GM12878 (cell line): ENCODE data around the gene MYO3A. TPM values are rescaled to one million over a fixed set of nuclear protein-coding genes. Genes with fewer than 3 reads are reported as not detected.

Source experiments
- ATAC-seq: fragments of 200-7000 bp; cut with Tn5 transposase; 3 replicates; pipeline ENCODE4 v1.9.1; 2020; ENCODE audit warnings: mild to moderate bottlenecking, moderate library complexity
- BruUV-seq: library from RNA; stranded (reverse); fragments of 400-500 nt; replicated peaks from 2 replicates; lab custom pipeline; 2021; lab: Mats Ljungman, UMichigan
- CTCF ChIA-PET: fragments of 300-600 bp; sonication (Branson Sonifier 250); formaldehyde crosslinking; extraction: SDS; loops from one replicate; lab custom pipeline; 2021; ENCODE audit warnings: inconsistent platforms; lab: Yijun Ruan, JAX
- POLR2A ChIA-PET: fragments of 350-600 bp; formaldehyde crosslinking; extraction: SDS; loops from one replicate; lab custom pipeline; 2021; ENCODE audit warnings: inconsistent platforms; lab: Charles Lee
- RAD21 ChIA-PET: fragments of 300-600 bp; sonication (Branson Sonifier 250); formaldehyde crosslinking; loops from one replicate; lab custom pipeline; 2023; ENCODE audit warnings: antibody characterized with exemption; ENCODE audit not compliant: unreplicated experiment; lab: Charles Lee
- SMC1A ChIA-PET: fragments of 300-600 bp; sonication (Branson Sonifier 250); formaldehyde crosslinking; loops from one replicate; lab custom pipeline; 2023; ENCODE audit not compliant: unreplicated experiment, uncharacterized antibody; lab: Charles Lee
- DNase-seq: peaks from one replicate; pipeline ENCODE4 v3.0.0-alpha.2; 2011; ENCODE audit warnings: low read depth, low spot score
- FAIRE-seq: peaks from 3 replicates; lab custom pipeline; 2011; peaks lifted over from hg19 to GRCh38; lab: Jason Lieb, UNC
- H2AFZ ChIP-seq: 2 replicates; pipeline ENCODE4 v1.6.0; 2011; ENCODE audit warnings: low read depth, low read length, control low read depth; ENCODE audit not compliant: control insufficient read depth
- H3K27ac ChIP-seq: 2 replicates; pipeline ENCODE4 v1.5.1; 2011; ENCODE audit warnings: control low read depth; ENCODE audit not compliant: control insufficient read depth, insufficient read depth
- H3K27me3 ChIP-seq, 2 experiments: replicated peaks in 1 of 2; 2 replicates each; pipeline versions ENCODE4 v1.6.0 to v1.6.1; 2011; ENCODE audit warnings: low read length in 1 of 2; ENCODE audit not compliant: control insufficient read depth in 2 of 2, insufficient read depth in 2 of 2
- H3K36me3 ChIP-seq, 2 experiments: 2 replicates each; pipeline ENCODE4 v1.5.1; 2011; ENCODE audit warnings: low read length in 1 of 2; ENCODE audit not compliant: control insufficient read depth in 2 of 2, insufficient read depth in 2 of 2
- H3K4me1 ChIP-seq: 2 replicates; pipeline ENCODE4 v1.6.1; 2011; ENCODE audit warnings: mild to moderate bottlenecking, low read length, moderate library complexity, mixed read lengths; ENCODE audit not compliant: control insufficient read depth, insufficient read depth
- H3K4me2 ChIP-seq: 2 replicates; pipeline ENCODE4 v1.6.0; 2011; ENCODE audit warnings: control low read depth; ENCODE audit not compliant: control insufficient read depth, insufficient read depth
- H3K4me3 ChIP-seq: fragments of 200-600 bp; sonication (generic); 2 replicates; pipeline ENCODE4 v1.5.1; 2016
- H3K79me2 ChIP-seq: 2 replicates; pipeline ENCODE4 v1.6.0; 2011; ENCODE audit warnings: low read length; ENCODE audit not compliant: control insufficient read depth, insufficient read depth
- H3K9ac ChIP-seq: 2 replicates; pipeline ENCODE4 v1.8.0; 2011; ENCODE audit warnings: low read length, control low read depth, mixed read lengths; ENCODE audit not compliant: control insufficient read depth, insufficient read depth
- H3K9me3 ChIP-seq: replicated peaks from 3 replicates; pipeline ENCODE4 v1.5.1; 2011; ENCODE audit warnings: mild to moderate bottlenecking, low read length; ENCODE audit not compliant: control insufficient read depth, insufficient read depth
- H4K20me1 ChIP-seq: 2 replicates; pipeline ENCODE4 v1.6.0; 2011; ENCODE audit not compliant: control insufficient read depth, insufficient read depth
- CUX1 ChIP-seq: IDR thresholded peaks from 2 replicates; pipeline ENCODE4 v1.6.1; 2012; ENCODE audit warnings: improper control_type of control experiment, low read depth, low read length; ENCODE audit not compliant: insufficient replicate concordance
- ETV6 ChIP-seq, 2 experiments: fragments of 450-650 bp in 1 of 2; IDR thresholded peaks in 1 of 2; conservative IDR thresholded peaks in 1 of 2; 2 replicates each; pipeline ENCODE4 v1.6.1; 2014; ENCODE audit warnings: antibody characterized with exemption in 1 of 2, borderline replicate concordance in 1 of 2, low read depth in 1 of 2, mild to moderate bottlenecking in 1 of 2, moderate library complexity in 1 of 2
- HDAC6 ChIP-seq: fragments of 200-600 bp; sonication (generic); IDR thresholded peaks from one replicate; pipeline ENCODE4 v1.8.0; 2017; ENCODE audit warnings: antibody characterized with exemption; ENCODE audit not compliant: unreplicated experiment
- POLR2AphosphoS5 ChIP-seq: IDR thresholded peaks from 2 replicates; pipeline ENCODE4 v1.6.1; 2011; ENCODE audit warnings: mild to moderate bottlenecking, low read length, inconsistent platforms
- PRDM15 ChIP-seq: fragments of 450-650 bp; formaldehyde crosslinking; IDR thresholded peaks from 2 replicates; pipeline ENCODE4 v1.4.0; 2020; ENCODE audit warnings: mild to moderate bottlenecking, moderate library complexity
- RELB ChIP-seq: fragments of 450-650 bp; IDR thresholded peaks from 2 replicates; pipeline ENCODE4 v1.6.1; 2017; ENCODE audit warnings: low read depth, mild to moderate bottlenecking, moderate library complexity
- STAT3 ChIP-seq: IDR thresholded peaks from 2 replicates; pipeline ENCODE4 v1.6.1; 2011; ENCODE audit warnings: low read depth, low read length, improper control_type of control experiment
- SUZ12 ChIP-seq: fragments of 200-600 bp; sonication (generic); IDR thresholded peaks from one replicate; pipeline ENCODE4 v1.6.1; 2018; ENCODE audit warnings: antibody characterized with exemption, mild to moderate bottlenecking; ENCODE audit not compliant: unreplicated experiment
- TAF1 ChIP-seq: IDR thresholded peaks from 2 replicates; pipeline ENCODE4 v1.6.1; 2011; ENCODE audit warnings: mild to moderate bottlenecking, low read depth, low read length, borderline replicate concordance
- ZNF24 ChIP-seq: fragments of 450-650 bp; IDR thresholded peaks from 2 replicates; pipeline ENCODE4 v1.6.1; 2017; ENCODE audit warnings: antibody characterized with exemption, mild to moderate bottlenecking
- in situ Hi-C: fragments of 300-500 bp; cut with MboI; formaldehyde crosslinking; loops from 9 replicates; pipeline ENCODE4 v1.14.3; 2018; ENCODE audit warnings: mixed read lengths
- intact Hi-C: fragments of 100-400 bp; cut with micrococcal nuclease; formaldehyde crosslinking; loops from one replicate; pipeline ENCODE4 v1.14.2; 2022; ENCODE audit not compliant: unreplicated experiment
- polyA plus RNA-seq, 11 experiments: library from polyadenylated mRNA; depleted of rRNA in 4 of 11; unstranded in 6 of 11; stranded (reverse) in 5 of 11; fragments of >200 nt; fragmentation: Nextera tagmentation in 4 of 11; fragmentation: Illumina TruSeq in 1 of 11; extraction: Ambion mirVana in 4 of 11; extraction: Trizol in 1 of 11; gene quantifications; 1 replicate in 1 of 11; 2 replicates in 10 of 11; pipeline versions ENCODE4 v1.2.1 to v1.2.3, GENCODE V29; 2011 to 2016; ENCODE audit warnings: inconsistent platforms in 2 of 11, missing spikeins in 2 of 11, low read depth in 1 of 11
- total RNA-seq, 4 experiments: library from RNA; depleted of rRNA in 3 of 4; stranded (reverse); fragments of >200 nt in 3 of 4; fragmentation: Illumina TruSeq in 1 of 4; extraction: Trizol in 1 of 4; gene quantifications; 2 replicates each; pipeline versions ENCODE4 v1.2.1 to v1.2.3, GENCODE V29; 2013 to 2021

Gene MYO3A
- total and polyA plus RNA-seq, 10 of the 15 experiments (the other 5 are each of a cell fraction or from before 2014, with no cell fraction given), result not detected

- H3K9me3 ChIP-seq, result no peaks in the 10 kb centered on the region
- in situ Hi-C loops, result no loop called here
- CTCF ChIA-PET, result interaction anchor here (1.1 kb wide), 1 partner anchor 150 kb away, joined by 3 read pairs; no protein-coding TSS in a partner anchor
- no peak for TF ChIP-seq SUZ12
- TF ChIP-seq CUX1, result no peak
- TF ChIP-seq ZNF24, result no peak
- TF ChIP-seq STAT3, result no peak
- TF ChIP-seq HDAC6, result no peak
- TF ChIP-seq PRDM15 (CRISPR knock-in tag), result no peak
- no peak for TF ChIP-seq TAF1
- TF ChIP-seq RELB, result no peak
- TF ChIP-seq ETV6 (conservative IDR thresholded peaks at IDR 0.05 in 1 of 2, IDR thresholded peaks at IDR 0.05 in 1 of 2; ENCODE audit: borderline replicate concordance in 1 of 2, low read depth in 1 of 2), result no peak
- no peak for TF ChIP-seq POLR2AphosphoS5
These were observed 91.5 kb downstream of the MYO3A start for GRCh38 chr10:26025523-26025922.

More at GRCh38 chr10:26025523-26025922, 91.5 kb downstream of the MYO3A start:
- H3K4me3 ChIP-seq, result no peak overlapping the region
- ChIA-PET SMC1A (interaction anchor here (0.6 kb wide), 1 partner anchor 373 kb away, joined by 5 read pairs; no protein-coding TSS in a partner anchor), RAD21 (no interaction called here), POLR2A (no interaction called here)
- H3K79me2 ChIP-seq, result no peaks in the 10 kb centered on the region
- intact Hi-C loops, result no loop called here
- BruUV-seq, result no TSS peak
- H3K4me1 ChIP-seq, result no peaks in the 10 kb centered on the region
- H4K20me1 ChIP-seq, result no peaks in the 10 kb centered on the region
- H3K27me3 ChIP-seq, result peaks cover 0 to 2% of the 10 kb centered on the region in 2 experiments; a peak in 1 of 4 replicates
- FAIRE-seq, result no peak
- no peaks in the 10 kb centered on the region for H3K36me3 ChIP-seq
- no peak overlapping the region for H2AFZ ChIP-seq
- no peak overlapping the region for H3K27ac ChIP-seq
- no peak for ATAC-seq
- no peak for DNase-seq
- H3K9ac ChIP-seq, result no peak overlapping the region
- H3K4me2 ChIP-seq, result no peak overlapping the region
